Measurements from ENCODE around the gene THRSP.
"Not testable (repeated sequence)": the region's sequence is repeated elsewhere in the genome, so short reads cannot be mapped to it uniquely, and the experiment has no call there.

THRSP gene

GRCh38 chr11:78063440-78064181 lies at the start of gene THRSP:
TSS of gene THRSP (plus strand) at chr11:78063861. CDS start at chr11:78063882, 21 bp downstream.
- TF ChIP-seq, protein P1, sequence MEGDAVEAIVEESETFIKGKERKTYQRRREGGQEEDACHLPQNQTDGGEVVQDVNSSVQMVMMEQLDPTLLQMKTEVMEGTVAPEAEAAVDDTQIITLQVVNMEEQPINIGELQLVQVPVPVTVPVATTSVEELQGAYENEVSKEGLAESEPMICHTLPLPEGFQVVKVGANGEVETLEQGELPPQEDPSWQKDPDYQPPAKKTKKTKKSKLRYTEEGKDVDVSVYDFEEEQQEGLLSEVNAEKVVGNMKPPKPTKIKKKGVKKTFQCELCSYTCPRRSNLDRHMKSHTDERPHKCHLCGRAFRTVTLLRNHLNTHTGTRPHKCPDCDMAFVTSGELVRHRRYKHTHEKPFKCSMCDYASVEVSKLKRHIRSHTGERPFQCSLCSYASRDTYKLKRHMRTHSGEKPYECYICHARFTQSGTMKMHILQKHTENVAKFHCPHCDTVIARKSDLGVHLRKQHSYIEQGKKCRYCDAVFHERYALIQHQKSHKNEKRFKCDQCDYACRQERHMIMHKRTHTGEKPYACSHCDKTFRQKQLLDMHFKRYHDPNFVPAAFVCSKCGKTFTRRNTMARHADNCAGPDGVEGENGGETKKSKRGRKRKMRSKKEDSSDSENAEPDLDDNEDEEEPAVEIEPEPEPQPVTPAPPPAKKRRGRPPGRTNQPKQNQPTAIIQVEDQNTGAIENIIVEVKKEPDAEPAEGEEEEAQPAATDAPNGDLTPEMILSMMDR (IDR thresholded peaks at IDR 0.05; ENCODE audit: low read depth, low read length, missing control alignments): no peak
- peaks cover 8% of the 10 kb centered on the region for H3K36me3 ChIP-seq (replicated peaks)
- no peak for DNase-seq
- H3K27ac ChIP-seq: no peak within 1 kb of the TSS
- in situ Hi-C loops (cut with HindIII; ENCODE audit: low pct_ligation_motif_present, low sequenced_read_pairs): no loop called here
- H3K4me3 ChIP-seq (ENCODE audit: low read depth, low read length): no peak within 1 kb of the TSS
- H3K27me3 ChIP-seq (replicated peaks): no peaks in the 10 kb centered on the region

- in situ Hi-C loops (cut with HindIII; ENCODE audit: low pct_ligation_motif_present, low sequenced_read_pairs); H3K36me3 ChIP-seq (replicated peaks); DNase-seq; H3K27ac ChIP-seq; H3K27me3 ChIP-seq (replicated peaks); H3K4me3 ChIP-seq (ENCODE audit: low read depth, low read length): not testable (repeated sequence)
Observed at GRCh38 chr11:78014937-78015520, 48.6 kb upstream of the THRSP start.

DNA sequence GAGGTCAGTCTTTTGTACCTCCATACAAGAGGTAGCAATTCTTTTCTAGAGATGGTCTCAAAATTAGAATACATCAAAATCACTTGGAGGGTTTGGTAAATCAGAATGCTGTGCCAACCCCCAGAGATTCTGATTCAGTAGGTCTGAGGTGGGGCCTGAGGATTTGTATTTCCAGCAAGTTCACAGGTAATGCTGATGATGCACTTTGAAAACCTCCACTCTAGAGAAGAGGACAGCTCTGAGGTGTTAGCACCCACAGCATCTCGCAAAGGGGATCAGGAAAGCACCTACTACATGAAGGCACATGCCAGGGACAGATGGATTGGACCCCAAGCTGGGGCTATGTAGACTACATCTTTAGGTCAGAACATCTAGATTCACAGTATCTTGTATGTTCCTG lies 47.8 kb upstream of the THRSP start:
- Histone ChIP-seq H3K36me3 (replicated peaks) (no peaks in the 10 kb centered on the region), H3K4me3 (ENCODE audit: low read depth, low read length) (no peak overlapping the region), H3K27me3 (replicated peaks) (no peaks in the 10 kb centered on the region), H3K27ac (no peak overlapping the region)
- in situ Hi-C loops (cut with HindIII; ENCODE audit: low pct_ligation_motif_present, low sequenced_read_pairs): no loop called here
- TF ChIP-seq, protein P1 (IDR thresholded peaks at IDR 0.05; ENCODE audit: low read depth, low read length, missing control alignments): no peak
- DNase-seq: no peak

GRCh38 chr11:78019808-78020207 lies 43.9 kb upstream of the THRSP start:
- TF ChIP-seq, protein P1 (IDR thresholded peaks at IDR 0.05; ENCODE audit: low read depth, low read length, missing control alignments): no peak
- no peak for DNase-seq
- Histone ChIP-seq H3K27me3 (replicated peaks) (no peaks in the 10 kb centered on the region), H3K27ac (no peak overlapping the region), H3K4me3 (ENCODE audit: low read depth, low read length) (no peak overlapping the region), H3K36me3 (replicated peaks) (no peaks in the 10 kb centered on the region)
- in situ Hi-C loops (cut with HindIII; ENCODE audit: low pct_ligation_motif_present, low sequenced_read_pairs): no loop called here

DNA sequence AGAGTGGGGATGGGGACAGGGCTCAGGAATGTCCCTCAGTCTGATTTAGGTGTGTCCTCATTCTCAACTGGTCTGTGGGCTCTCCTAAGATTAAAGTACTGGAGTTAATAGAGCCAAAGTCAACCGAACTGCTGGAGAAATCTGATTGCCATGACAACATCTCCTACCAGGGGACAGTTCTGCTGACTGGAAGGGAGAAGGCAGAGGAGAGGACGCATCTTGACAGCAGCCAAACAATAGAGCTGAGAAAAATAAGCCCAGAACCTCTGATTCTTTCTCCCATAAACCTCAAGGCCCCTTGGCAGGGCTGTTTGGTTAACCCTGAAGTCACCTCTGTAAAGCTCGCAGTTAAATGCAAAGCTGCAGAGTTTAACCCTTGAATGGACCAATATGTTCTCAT lies 43.4 kb upstream of the THRSP start:
- in situ Hi-C loops (cut with HindIII; ENCODE audit: low pct_ligation_motif_present, low sequenced_read_pairs): no loop called here
- DNase-seq: no peak
- no peaks in the 10 kb centered on the region for H3K27me3 ChIP-seq (replicated peaks)
- no peak overlapping the region for H3K4me3 ChIP-seq (ENCODE audit: low read depth, low read length)
- H3K36me3 ChIP-seq (replicated peaks): no peaks in the 10 kb centered on the region
- TF ChIP-seq, protein P1 (IDR thresholded peaks at IDR 0.05; ENCODE audit: low read depth, low read length, missing control alignments): no peak
- no peak overlapping the region for H3K27ac ChIP-seq

- no peak overlapping the region for H3K4me3 ChIP-seq (ENCODE audit: low read depth, low read length)
- TF ChIP-seq, protein P1 (IDR thresholded peaks at IDR 0.05; ENCODE audit: low read depth, low read length, missing control alignments): no peak
Observed at GRCh38 chr11:78021611-78022010, 42.0 kb upstream of the THRSP start.

More at GRCh38 chr11:78021611-78022010, 42.0 kb upstream of the THRSP start:
- H3K36me3 ChIP-seq (replicated peaks): no peaks in the 10 kb centered on the region
- DNase-seq: no peak
- in situ Hi-C loops (cut with HindIII; ENCODE audit: low pct_ligation_motif_present, low sequenced_read_pairs): no loop called here
- H3K27me3 ChIP-seq (replicated peaks): no peaks in the 10 kb centered on the region
- H3K27ac ChIP-seq: no peak overlapping the region

Data from brain microvascular endothelial cell (primary cell).